SK-N-SH (cell line): ENCODE results near the gene NOTCH1. TPM values are rescaled to one million over a fixed set of nuclear protein-coding genes. Genes with fewer than 3 reads are reported as not detected.

Source experiments
- CTCF ChIA-PET: fragments of 300-600, 350-600 bp; formaldehyde crosslinking; extraction: SDS; loops from one replicate; lab custom pipeline; 2021; lab: Yijun Ruan, JAX
- POLR2A ChIA-PET: fragments of 350-600 bp; sonication (Branson Sonifier 250); formaldehyde crosslinking; extraction: SDS; loops from one replicate; lab custom pipeline; 2020; ENCODE audit warnings: antibody characterized with exemption, inconsistent platforms; lab: Yijun Ruan, JAX
- DNase-seq: peaks from one replicate; pipeline ENCODE4 v3.0.0; 2012
- H2AFZ ChIP-seq: fragments of 200-600 bp; sonication (generic); 2 replicates; pipeline ENCODE4 v1.8.1; 2016; ENCODE audit warnings: antibody characterized with exemption, mild to moderate bottlenecking, low read depth
- H3F3A ChIP-seq: fragments of 200-600 bp; sonication (generic); replicated peaks from 2 replicates; pipeline ENCODE3; 2016; ENCODE audit warnings: antibody characterized with exemption, mild to moderate bottlenecking; ENCODE audit not compliant: insufficient read depth
- H3K27ac ChIP-seq, 2 experiments: fragments of 200-500 bp in 1 of 2; fragments of 200-600 bp in 1 of 2; sonication (Bioruptor generic) in 1 of 2; sonication (generic), shearing (Covaris generic) in 1 of 2; 2 replicates each; pipeline versions ENCODE4 v1.5.1 to v1.6.1; 2014 to 2016; ENCODE audit warnings: low read depth in 2 of 2, inconsistent platforms in 1 of 2, low read length in 1 of 2, mild to moderate bottlenecking in 1 of 2, mixed read lengths in 1 of 2
- H3K27me3 ChIP-seq: fragments of 200-600 bp; sonication (generic), shearing (Covaris generic); 2 replicates; pipeline ENCODE4 v1.6.1; 2016; ENCODE audit warnings: mixed run types; ENCODE audit not compliant: insufficient read depth
- H3K36me3 ChIP-seq, 2 experiments: fragments of 200-500 bp in 1 of 2; fragments of 200-600 bp in 1 of 2; sonication (Bioruptor generic) in 1 of 2; sonication (generic) in 1 of 2; replicated peaks in 1 of 2; 2 replicates each; pipeline versions ENCODE3 to v1.5.1; 2014 to 2016; ENCODE audit warnings: low read length in 1 of 2, mild to moderate bottlenecking in 1 of 2; ENCODE audit not compliant: insufficient read depth in 2 of 2, control insufficient read depth in 1 of 2
- H3K4me1 ChIP-seq, 2 experiments: fragments of 200-500 bp in 1 of 2; fragments of 200-600 bp in 1 of 2; sonication (Bioruptor generic) in 1 of 2; sonication (generic), shearing (Covaris generic) in 1 of 2; 2 replicates each; pipeline versions ENCODE4 v1.5.1 to v1.6.1; 2014 to 2016; ENCODE audit warnings: low read depth in 1 of 2, low read length in 1 of 2, mixed run types in 1 of 2; ENCODE audit not compliant: insufficient read depth in 2 of 2, control insufficient read depth in 1 of 2
- H3K4me2 ChIP-seq: fragments of 200-600 bp; sonication (generic), shearing (Covaris generic); 2 replicates; pipeline ENCODE4 v1.6.1; 2017; ENCODE audit warnings: mixed run types
- H3K4me3 ChIP-seq, 2 experiments: fragments of 200-500 bp in 1 of 2; fragments of 200-600 bp in 1 of 2; sonication (Bioruptor generic) in 1 of 2; sonication (generic), shearing (Covaris generic) in 1 of 2; 2 replicates each; pipeline versions ENCODE4 v1.5.1 to v1.8.1; 2014 to 2016; ENCODE audit warnings: low read depth in 2 of 2, inconsistent platforms in 1 of 2, low read length in 1 of 2, mild to moderate bottlenecking in 1 of 2, mixed read lengths in 1 of 2, moderate library complexity in 1 of 2
- H3K79me2 ChIP-seq: fragments of 200-600 bp; sonication (generic); 2 replicates; pipeline ENCODE4 v1.8.1; 2017; ENCODE audit warnings: mild to moderate bottlenecking; ENCODE audit not compliant: insufficient read depth
- H3K9ac ChIP-seq: fragments of 200-600 bp; sonication (generic); 2 replicates; pipeline ENCODE4 v1.6.1; 2017; ENCODE audit warnings: mixed run types
- H3K9me2 ChIP-seq: fragments of 200-600 bp; sonication (generic); 2 replicates; pipeline ENCODE4 v1.6.1; 2017; ENCODE audit warnings: mixed run types
- H3K9me3 ChIP-seq: fragments of 200-600 bp; sonication (generic); 2 replicates; pipeline ENCODE4 v1.6.1; 2017; ENCODE audit warnings: mixed run types, mild to moderate bottlenecking, moderate library complexity
- H4K20me1 ChIP-seq: fragments of 200-600 bp; sonication (generic); 2 replicates; pipeline ENCODE4 v1.6.1; 2017; ENCODE audit warnings: mild to moderate bottlenecking, mixed run types; ENCODE audit not compliant: insufficient read depth
- ELF1 ChIP-seq: IDR thresholded peaks from 2 replicates; pipeline ENCODE4 v1.4.0; 2012
- EZH2phosphoT487 ChIP-seq: fragments of 200-600 bp; sonication (generic); IDR thresholded peaks from 2 replicates; pipeline ENCODE4 v1.6.1; 2017; ENCODE audit warnings: low read depth, mixed run types, mild to moderate bottlenecking, antibody characterized with exemption, moderate library complexity, borderline replicate concordance
- FOXM1 ChIP-seq: IDR thresholded peaks from 2 replicates; pipeline ENCODE4 v1.4.0; 2012; ENCODE audit warnings: low read depth, mild to moderate bottlenecking
- GATA2 ChIP-seq: sonication (generic); formaldehyde crosslinking; IDR thresholded peaks from 2 replicates; pipeline ENCODE4 v1.5.0; 2020; ENCODE audit warnings: mild to moderate bottlenecking, missing genetic modification reagents
- JUND ChIP-seq: IDR thresholded peaks from 2 replicates; pipeline ENCODE4 v1.4.0; 2012
- MXI1 ChIP-seq: IDR thresholded peaks from 2 replicates; pipeline ENCODE4 v1.6.1; 2012; ENCODE audit warnings: mild to moderate bottlenecking, low read depth, low read length, improper control_type of control experiment
- NFIC ChIP-seq: IDR thresholded peaks from 2 replicates; pipeline ENCODE4 v1.4.0; 2012; ENCODE audit warnings: borderline replicate concordance
- POLR2AphosphoS5 ChIP-seq: IDR thresholded peaks from 2 replicates; pipeline ENCODE4 v1.6.1; 2012; ENCODE audit warnings: low read depth, low read length
- RAD21 ChIP-seq: IDR thresholded peaks from 2 replicates; pipeline ENCODE4 v1.6.1; 2012; ENCODE audit warnings: mild to moderate bottlenecking, low read length
- RCOR1 ChIP-seq: fragments of 150-350 bp; IDR thresholded peaks from 2 replicates; pipeline ENCODE4 v1.6.1; 2017; ENCODE audit warnings: antibody characterized with exemption, low read length
- SIN3A ChIP-seq: IDR thresholded peaks from 2 replicates; pipeline ENCODE4 v1.6.1; 2012; ENCODE audit warnings: low read depth, mild to moderate bottlenecking, low read length, moderate library complexity, borderline replicate concordance
- YY1 ChIP-seq: IDR thresholded peaks from 2 replicates; pipeline ENCODE4 v1.4.0; 2012; ENCODE audit warnings: low read depth, mild to moderate bottlenecking
- WGBS: methylation state at CpG from one replicate; pipeline ENCODE4 v1.1.6; 2017; ENCODE audit warnings: low lambda C conversion rate; 5-methylcytosine and 5-hydroxymethylcytosine counted together
- polyA plus RNA-seq, 3 experiments: library from polyadenylated mRNA; depleted of rRNA; stranded (reverse); fragments of >200 nt; gene quantifications; 2 replicates each; pipeline ENCODE4 v1.2.3, GENCODE V29; 2012
- TF ChIP-seq, protein P1 (sequence below): fragments of 150-350 bp; IDR thresholded peaks from 2 replicates; pipeline ENCODE4 v1.6.1; 2017; ENCODE audit warnings: antibody characterized with exemption, low read length, low read depth, borderline replicate concordance
- TF ChIP-seq, protein P2 (sequence below): IDR thresholded peaks from 2 replicates; pipeline ENCODE4 v1.4.0; 2012; ENCODE audit warnings: low read depth, borderline replicate concordance

NOTCH1 gene
- polyA plus RNA-seq, 1 of the 3 experiments (the other 2 are of a cell fraction), result 6.6 TPM

DNA sequence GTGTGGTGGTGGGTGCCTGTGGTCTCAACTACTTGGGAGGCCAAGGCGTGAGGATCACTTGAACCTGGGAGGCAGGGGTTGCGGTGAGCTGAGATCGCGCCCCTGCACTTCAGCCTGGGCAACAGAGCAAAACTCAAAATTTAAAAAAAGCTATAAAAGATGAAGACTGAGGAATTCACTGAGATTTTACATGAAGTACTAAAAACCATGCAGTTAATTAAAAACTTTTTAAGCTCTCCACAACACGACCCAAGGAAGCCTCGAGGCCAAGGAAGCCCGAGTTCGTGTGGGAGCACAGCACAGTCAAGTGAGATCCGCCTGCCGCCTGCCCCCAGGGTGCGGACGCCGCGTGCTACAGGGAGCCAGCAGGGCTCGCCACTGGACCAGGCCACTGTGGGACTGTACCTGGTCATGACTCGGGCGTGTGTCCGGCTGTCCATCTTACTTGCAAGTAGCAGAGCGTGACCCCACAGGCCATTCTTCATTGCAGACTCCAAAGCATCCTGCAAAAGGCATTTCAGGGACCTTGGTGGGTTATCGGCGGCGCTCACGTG lies 85.0 kb downstream of the NOTCH1 start:
- peaks cover 50 to 76% of the 10 kb centered on the region in 2 experiments for H3K36me3 ChIP-seq
- DNase-seq, result no peak
- CTCF ChIA-PET, result no interaction called here
- H2AFZ ChIP-seq, result no peak overlapping the region
- no peak overlapping the region for H3K4me3 ChIP-seq
- H3K9me3 ChIP-seq, result no peaks in the 10 kb centered on the region
- POLR2A ChIA-PET, result no interaction called here
- 93% methylated on average over 19 of the region's 23 CpGs for WGBS
- TF ChIP-seq MXI1 (no peak), EZH2phosphoT487 (no peak), NFIC (no peak), JUND (no peak)
- TF ChIP-seq, protein P1, sequence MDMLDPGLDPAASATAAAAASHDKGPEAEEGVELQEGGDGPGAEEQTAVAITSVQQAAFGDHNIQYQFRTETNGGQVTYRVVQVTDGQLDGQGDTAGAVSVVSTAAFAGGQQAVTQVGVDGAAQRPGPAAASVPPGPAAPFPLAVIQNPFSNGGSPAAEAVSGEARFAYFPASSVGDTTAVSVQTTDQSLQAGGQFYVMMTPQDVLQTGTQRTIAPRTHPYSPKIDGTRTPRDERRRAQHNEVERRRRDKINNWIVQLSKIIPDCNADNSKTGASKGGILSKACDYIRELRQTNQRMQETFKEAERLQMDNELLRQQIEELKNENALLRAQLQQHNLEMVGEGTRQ, result no peak
- H3K27me3 ChIP-seq, result no peaks in the 10 kb centered on the region
- no peaks in the 10 kb centered on the region for H3K4me1 ChIP-seq
- H3K79me2 ChIP-seq, result peaks cover 32% of the 10 kb centered on the region
- no peaks in the 10 kb centered on the region for H3K9me2 ChIP-seq
- no peak overlapping the region for H3K27ac ChIP-seq
- no peak overlapping the region for H3K9ac ChIP-seq
- no peaks in the 10 kb centered on the region for H3F3A ChIP-seq
- no peaks in the 10 kb centered on the region for H4K20me1 ChIP-seq
- no peak overlapping the region for H3K4me2 ChIP-seq

DNA sequence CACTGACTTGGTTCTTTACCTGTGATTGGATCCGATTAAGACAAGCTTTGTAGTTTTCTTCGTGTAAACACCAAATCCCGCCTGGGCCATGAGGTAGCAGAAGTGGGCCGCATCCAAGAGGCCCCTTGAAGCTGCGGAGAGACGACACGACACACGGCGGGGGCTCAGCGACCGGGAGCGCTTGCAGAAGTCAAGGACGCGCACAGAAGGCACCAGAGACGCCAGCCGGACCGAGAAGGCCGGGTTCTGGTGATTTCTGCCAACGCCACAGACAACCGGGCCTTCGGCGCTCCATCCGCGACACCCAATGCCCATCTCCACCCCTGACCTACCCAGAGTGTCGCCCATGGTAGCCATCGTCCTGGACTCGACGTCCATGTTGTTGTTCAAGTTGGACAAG lies 86.4 kb downstream of the NOTCH1 start:
- CTCF ChIA-PET, result interaction anchor here (0.7 to 1.2 kb wide), 2 partner anchors 19 to 166 kb away, joined by 3 to 4 read pairs; no protein-coding TSS in a partner anchor
- H3K79me2 ChIP-seq, result peaks cover 21% of the 10 kb centered on the region

More for the DNA sequence above, 86.4 kb downstream of the NOTCH1 start:
- H3F3A ChIP-seq, result no peaks in the 10 kb centered on the region
- no peaks in the 10 kb centered on the region for H3K9me3 ChIP-seq
- H3K4me2 ChIP-seq, result no peak overlapping the region
- H4K20me1 ChIP-seq, result no peaks in the 10 kb centered on the region
- no peaks in the 10 kb centered on the region for H3K4me1 ChIP-seq
- no peak overlapping the region for H3K4me3 ChIP-seq
- DNase-seq, result no peak
- no peak overlapping the region for H3K27ac ChIP-seq
- peaks cover 41 to 79% of the 10 kb centered on the region in 2 experiments for H3K36me3 ChIP-seq
- POLR2A ChIA-PET, result no interaction called here
- WGBS, result 97% methylated on average over 28 of the region's 28 CpGs
- TF ChIP-seq SIN3A (no peak), RAD21 (no peak), RCOR1 (no peak), MXI1 (no peak), GATA2 (CRISPR knock-in tag) (no peak), ELF1 (no peak), FOXM1 (no peak), YY1 (no peak), POLR2AphosphoS5 (no peak)
- TF ChIP-seq, protein P2, sequence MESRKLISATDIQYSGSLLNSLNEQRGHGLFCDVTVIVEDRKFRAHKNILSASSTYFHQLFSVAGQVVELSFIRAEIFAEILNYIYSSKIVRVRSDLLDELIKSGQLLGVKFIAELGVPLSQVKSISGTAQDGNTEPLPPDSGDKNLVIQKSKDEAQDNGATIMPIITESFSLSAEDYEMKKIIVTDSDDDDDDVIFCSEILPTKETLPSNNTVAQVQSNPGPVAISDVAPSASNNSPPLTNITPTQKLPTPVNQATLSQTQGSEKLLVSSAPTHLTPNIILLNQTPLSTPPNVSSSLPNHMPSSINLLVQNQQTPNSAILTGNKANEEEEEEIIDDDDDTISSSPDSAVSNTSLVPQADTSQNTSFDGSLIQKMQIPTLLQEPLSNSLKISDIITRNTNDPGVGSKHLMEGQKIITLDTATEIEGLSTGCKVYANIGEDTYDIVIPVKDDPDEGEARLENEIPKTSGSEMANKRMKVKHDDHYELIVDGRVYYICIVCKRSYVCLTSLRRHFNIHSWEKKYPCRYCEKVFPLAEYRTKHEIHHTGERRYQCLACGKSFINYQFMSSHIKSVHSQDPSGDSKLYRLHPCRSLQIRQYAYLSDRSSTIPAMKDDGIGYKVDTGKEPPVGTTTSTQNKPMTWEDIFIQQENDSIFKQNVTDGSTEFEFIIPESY, result no peak
- no peak overlapping the region for H2AFZ ChIP-seq
- H3K27me3 ChIP-seq, result no peaks in the 10 kb centered on the region
- no peak overlapping the region for H3K9ac ChIP-seq
- H3K9me2 ChIP-seq, result no peaks in the 10 kb centered on the region
